AG09319 (cell line): ENCODE data around the gene CORO1A.

Experiments
- DNase-seq: peaks from one replicate; pipeline ENCODE4 v3.0.0-alpha.2; 2010; ENCODE audit warnings: low read depth; ENCODE audit errors: extremely low read depth
- TF ChIP-seq, protein P1 (sequence below): IDR thresholded peaks from 2 replicates; pipeline ENCODE4 v1.5.1; 2011; ENCODE audit warnings: low read depth, mild to moderate bottlenecking, inconsistent platforms, low read length, moderate library complexity

The CORO1A gene

DNA sequence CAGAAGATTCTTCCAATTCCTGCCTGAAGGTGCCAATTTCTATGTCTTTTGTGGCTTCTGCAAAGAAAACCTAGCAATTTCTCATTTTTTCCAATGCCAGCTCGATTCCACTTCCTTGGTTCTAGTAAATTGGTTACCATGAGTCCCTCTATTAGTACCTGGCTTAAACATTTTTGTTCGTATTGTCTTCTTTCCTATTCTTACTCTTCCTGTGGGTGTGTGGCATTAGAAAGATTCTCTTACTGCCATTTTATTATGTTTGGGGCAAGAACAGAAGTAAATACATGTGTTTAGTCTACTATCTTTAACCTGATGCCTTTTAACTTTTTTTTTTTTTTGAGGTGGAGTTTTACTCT lies 40.1 kb upstream of the CORO1A start:
- TF ChIP-seq, protein P1, sequence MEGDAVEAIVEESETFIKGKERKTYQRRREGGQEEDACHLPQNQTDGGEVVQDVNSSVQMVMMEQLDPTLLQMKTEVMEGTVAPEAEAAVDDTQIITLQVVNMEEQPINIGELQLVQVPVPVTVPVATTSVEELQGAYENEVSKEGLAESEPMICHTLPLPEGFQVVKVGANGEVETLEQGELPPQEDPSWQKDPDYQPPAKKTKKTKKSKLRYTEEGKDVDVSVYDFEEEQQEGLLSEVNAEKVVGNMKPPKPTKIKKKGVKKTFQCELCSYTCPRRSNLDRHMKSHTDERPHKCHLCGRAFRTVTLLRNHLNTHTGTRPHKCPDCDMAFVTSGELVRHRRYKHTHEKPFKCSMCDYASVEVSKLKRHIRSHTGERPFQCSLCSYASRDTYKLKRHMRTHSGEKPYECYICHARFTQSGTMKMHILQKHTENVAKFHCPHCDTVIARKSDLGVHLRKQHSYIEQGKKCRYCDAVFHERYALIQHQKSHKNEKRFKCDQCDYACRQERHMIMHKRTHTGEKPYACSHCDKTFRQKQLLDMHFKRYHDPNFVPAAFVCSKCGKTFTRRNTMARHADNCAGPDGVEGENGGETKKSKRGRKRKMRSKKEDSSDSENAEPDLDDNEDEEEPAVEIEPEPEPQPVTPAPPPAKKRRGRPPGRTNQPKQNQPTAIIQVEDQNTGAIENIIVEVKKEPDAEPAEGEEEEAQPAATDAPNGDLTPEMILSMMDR = no peak
- no peak for DNase-seq

DNA sequence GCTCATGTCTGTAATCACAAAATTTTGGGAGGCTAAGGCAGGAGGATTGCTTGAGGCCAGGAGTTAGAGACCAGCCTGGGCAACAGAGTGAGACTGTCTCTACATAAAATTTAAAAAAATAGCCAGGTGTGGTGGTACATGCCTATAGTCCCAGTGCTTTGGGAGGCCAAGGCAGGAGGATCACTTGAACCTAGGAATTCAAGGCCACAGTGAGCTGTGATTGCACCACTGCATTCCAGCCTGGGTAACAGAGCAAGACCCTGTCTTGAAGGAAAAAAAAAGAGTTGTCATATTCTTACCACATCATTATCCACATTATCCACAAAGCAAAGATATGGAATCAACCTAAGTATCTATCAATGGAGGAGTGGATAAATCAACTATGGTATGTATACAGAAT lies 39.4 kb upstream of the CORO1A start:
- no peak for DNase-seq
- TF ChIP-seq, protein P1 = no peak

DNA sequence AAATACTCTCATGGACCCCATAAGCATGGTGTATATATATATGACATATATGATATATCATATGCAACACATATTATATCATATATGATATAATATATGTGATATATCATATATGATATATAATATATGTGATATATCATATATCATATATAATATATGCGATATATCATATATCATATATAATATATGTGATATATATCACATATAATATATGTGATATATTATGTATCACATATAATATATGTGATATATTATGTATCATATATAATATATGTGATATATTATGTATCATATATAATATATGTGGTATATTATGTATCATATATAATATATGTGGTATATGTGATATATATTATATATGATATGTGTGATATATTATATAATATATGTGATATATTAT lies 38.5 kb upstream of the CORO1A start:
- DNase-seq = no peak
- TF ChIP-seq, protein P1 = no peak

DNA sequence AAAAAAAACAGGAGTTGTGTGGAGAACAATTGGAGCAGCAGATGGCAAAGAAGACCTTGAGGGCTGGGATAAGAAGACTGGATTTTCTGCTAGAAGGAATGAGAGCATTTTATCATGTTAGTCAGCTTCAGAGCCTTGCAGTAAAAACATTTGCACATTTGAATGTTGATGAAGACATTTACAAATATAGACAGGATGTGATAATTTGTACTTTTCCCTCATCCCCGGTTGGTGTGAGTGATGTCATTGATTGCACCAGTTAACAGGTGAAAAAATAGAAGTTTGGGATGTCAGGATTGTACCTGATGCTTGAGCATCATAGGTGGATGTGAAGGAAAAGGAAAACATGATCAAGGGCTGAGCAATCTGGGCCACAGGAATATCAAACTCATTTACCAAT lies 37.7 kb upstream of the CORO1A start:
- TF ChIP-seq, protein P1 = no peak
- DNase-seq = no peak

DNA sequence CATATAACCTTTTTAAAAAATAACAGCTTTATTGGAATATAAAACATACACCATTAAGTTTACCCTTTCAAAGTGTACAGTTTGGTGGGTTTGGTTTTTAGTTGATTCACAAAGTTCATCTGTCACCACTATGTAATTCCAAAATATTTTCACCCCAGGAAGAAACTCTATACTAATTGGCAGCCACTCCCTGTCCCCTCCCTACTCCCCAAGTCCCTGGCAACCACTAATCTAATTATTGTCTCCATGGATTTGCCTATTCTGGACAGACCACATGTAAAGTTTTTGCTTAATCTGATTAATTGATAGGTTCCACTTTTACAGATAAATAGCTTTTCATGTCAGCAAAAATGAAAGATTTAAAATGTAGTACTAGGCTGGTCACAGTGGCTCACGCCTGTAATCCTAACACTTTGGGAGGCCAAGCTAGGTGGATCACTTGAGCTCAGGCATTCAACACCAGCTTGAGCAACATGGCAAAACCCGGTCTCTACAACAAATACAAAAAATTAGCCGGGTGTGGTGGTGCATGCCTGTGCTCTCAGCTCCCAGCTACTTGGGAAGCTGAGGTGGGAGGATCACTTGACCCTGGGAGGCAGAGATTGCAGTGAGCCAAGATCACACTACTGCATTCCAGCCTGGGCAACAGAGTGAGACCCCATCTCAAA lies 35.4 kb upstream of the CORO1A start:
- no peak for DNase-seq
- TF ChIP-seq, protein P1 = no peak

DNA sequence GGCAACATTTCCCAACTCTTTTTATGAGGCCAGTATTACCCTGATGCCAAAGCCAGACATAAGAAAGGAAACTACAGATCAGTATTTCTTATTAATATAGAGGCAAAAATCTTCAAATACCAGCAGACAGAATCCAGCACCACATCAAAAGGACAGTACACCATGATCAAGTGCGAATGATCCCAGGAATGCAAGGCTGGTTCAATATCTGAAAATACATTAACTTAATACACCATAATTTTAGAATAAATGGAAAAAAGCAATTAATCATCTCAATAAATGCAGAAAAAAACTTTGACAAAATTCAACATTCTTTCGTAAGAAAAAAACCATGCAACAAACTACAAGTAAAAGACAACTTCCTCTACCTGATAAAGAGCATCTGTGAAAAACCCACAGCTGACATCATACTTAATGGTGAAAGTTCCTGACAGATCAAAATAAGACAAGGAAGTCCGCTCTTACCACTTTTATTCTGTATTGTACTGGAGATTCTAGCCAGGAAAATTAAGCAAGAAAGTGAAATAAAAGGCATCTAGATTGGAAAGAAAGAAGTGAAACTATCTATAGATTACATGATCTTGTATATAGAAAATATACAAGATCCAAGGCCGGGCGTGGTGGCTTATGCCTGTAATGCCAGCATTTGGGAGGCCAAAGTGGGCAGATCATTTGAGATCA lies 34.0 kb upstream of the CORO1A start:
- TF ChIP-seq, protein P1 = no peak
- no peak for DNase-seq

DNA sequence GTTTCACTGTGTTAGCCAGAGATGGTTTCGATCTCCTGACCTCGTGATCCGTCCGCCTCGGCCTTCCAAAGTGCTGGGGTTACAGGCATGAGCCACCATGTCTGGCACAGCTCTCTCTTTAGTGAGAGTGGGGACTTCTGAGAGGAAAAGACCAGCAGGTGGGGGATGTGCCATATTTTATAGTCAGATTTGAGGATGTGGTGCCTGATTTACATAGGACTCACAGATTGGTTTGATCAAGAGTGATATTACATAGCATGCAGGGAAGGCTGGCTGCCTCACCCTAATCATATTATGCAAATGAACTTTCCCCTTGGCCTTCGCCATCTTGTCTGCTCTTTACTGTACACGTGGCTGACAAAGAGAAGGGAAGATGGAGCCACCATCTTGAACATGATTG lies 32.3 kb upstream of the CORO1A start:
- TF ChIP-seq, protein P1 = no peak
- DNase-seq = no peak
